ENCODE data around the gene LRRFIP1. TPM values are rescaled to one million over a fixed set of nuclear protein-coding genes. Genes with fewer than 3 reads are reported as not detected.
"Not testable (repeated sequence)": the region's sequence is repeated elsewhere in the genome, so short reads cannot be mapped to it uniquely, and the experiment has no call there.

Gene LRRFIP1
- total RNA-seq, 1 donor from 2014 or later = 91.5 TPM

DNA sequence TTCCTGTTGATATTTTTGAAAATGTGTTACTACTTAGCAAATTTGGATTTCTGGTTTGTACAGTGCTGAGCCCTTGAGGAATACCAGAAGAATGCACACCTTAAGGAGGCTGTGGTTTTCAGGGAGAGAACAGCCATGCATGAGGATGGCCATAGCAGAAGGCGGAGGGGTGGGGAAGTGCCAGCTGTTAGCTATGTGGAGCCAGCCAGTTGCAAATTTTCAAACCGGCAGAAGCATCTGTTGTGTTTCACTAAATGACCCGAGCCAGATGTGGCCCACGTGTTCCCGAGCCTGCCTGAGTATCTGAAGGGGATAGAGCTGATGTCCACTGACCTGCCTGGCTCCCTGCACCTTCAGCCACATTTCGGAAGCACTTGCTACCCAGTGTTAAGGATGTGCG lies 154.8 kb downstream of the LRRFIP1 start:
- Mint-ChIP-seq H3K36me3 (ENCODE audit: low read depth) (peaks cover 51% of the 10 kb centered on the region), H3K4me1 (ENCODE audit: low read depth) (no peaks in the 10 kb centered on the region), H3K9me3 (ENCODE audit: low read depth) (peaks cover 12% of the 10 kb centered on the region), H3K4me3 (ENCODE audit: unreplicated experiment) (no peak overlapping the region), H3K27me3 (ENCODE audit: low read depth) (no peaks in the 10 kb centered on the region), H3K27ac (ENCODE audit: unreplicated experiment) (no peak overlapping the region)
- TF ChIP-seq, protein P1, sequence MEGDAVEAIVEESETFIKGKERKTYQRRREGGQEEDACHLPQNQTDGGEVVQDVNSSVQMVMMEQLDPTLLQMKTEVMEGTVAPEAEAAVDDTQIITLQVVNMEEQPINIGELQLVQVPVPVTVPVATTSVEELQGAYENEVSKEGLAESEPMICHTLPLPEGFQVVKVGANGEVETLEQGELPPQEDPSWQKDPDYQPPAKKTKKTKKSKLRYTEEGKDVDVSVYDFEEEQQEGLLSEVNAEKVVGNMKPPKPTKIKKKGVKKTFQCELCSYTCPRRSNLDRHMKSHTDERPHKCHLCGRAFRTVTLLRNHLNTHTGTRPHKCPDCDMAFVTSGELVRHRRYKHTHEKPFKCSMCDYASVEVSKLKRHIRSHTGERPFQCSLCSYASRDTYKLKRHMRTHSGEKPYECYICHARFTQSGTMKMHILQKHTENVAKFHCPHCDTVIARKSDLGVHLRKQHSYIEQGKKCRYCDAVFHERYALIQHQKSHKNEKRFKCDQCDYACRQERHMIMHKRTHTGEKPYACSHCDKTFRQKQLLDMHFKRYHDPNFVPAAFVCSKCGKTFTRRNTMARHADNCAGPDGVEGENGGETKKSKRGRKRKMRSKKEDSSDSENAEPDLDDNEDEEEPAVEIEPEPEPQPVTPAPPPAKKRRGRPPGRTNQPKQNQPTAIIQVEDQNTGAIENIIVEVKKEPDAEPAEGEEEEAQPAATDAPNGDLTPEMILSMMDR (IDR thresholded peaks at IDR 0.05) = no peak
- no peak for DNase-seq (ENCODE audit: low spot score)

DNA sequence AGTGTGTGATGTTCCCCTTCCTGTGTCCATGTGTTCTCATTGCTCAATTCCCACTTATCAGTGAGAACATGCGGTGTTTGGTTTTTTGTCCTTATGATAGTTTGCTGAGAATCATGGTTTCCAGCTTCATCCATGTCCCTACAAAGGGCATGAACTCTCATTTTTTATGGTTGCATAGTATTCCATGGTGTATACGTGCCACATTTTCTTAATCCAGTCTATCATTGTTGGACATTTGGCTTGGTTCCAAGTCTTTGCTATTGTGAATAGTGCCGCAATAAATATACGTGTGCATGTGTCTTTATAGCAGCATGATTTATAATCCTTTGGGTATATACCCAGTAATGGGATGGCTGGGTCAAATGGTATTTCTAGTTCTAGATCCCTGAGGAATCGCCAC lies 156.3 kb downstream of the LRRFIP1 start:
- Mint-ChIP-seq H3K9me3 (ENCODE audit: low read depth) (peaks cover 17% of the 10 kb centered on the region), H3K36me3 (ENCODE audit: low read depth) (peaks cover 46% of the 10 kb centered on the region)
- H3K27me3 Mint-ChIP-seq (ENCODE audit: low read depth) = not testable (repeated sequence)

DNA sequence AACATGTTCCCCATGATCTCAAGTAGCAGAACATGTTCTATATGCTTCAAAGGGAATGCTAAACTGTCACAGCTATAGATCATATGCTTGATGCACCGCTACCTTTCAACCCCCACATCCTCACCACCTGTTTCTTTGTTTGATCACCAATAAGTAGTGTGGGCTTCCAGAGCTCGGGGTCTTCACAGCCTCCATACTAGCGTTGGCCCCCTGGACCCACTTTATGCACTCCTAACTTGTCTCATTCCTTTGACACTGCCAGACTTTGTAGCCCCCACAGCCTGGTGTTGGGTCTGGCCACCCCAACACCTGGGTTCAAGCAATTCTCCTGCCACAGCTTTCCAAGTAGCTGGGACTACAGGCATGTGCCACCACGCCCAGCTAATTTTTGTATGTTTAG lies 159.5 kb downstream of the LRRFIP1 start:
- Mint-ChIP-seq H3K4me3 (ENCODE audit: unreplicated experiment) (no peak overlapping the region), H3K9me3 (ENCODE audit: low read depth) (peaks cover 17% of the 10 kb centered on the region), H3K4me1 (ENCODE audit: low read depth) (no peaks in the 10 kb centered on the region), H3K27me3 (ENCODE audit: low read depth) (no peaks in the 10 kb centered on the region), H3K36me3 (ENCODE audit: low read depth) (peaks cover 30% of the 10 kb centered on the region), H3K27ac (ENCODE audit: unreplicated experiment) (no peak overlapping the region)
- no peak for DNase-seq (ENCODE audit: low spot score)
- TF ChIP-seq, protein P1 (IDR thresholded peaks at IDR 0.05) = no peak

More for the DNA sequence above, 156.3 kb downstream of the LRRFIP1 start:
- not testable (repeated sequence) for H3K27ac Mint-ChIP-seq (ENCODE audit: unreplicated experiment); DNase-seq (ENCODE audit: low spot score); H3K4me3 Mint-ChIP-seq (ENCODE audit: unreplicated experiment); H3K4me1 Mint-ChIP-seq (ENCODE audit: low read depth)

DNA sequence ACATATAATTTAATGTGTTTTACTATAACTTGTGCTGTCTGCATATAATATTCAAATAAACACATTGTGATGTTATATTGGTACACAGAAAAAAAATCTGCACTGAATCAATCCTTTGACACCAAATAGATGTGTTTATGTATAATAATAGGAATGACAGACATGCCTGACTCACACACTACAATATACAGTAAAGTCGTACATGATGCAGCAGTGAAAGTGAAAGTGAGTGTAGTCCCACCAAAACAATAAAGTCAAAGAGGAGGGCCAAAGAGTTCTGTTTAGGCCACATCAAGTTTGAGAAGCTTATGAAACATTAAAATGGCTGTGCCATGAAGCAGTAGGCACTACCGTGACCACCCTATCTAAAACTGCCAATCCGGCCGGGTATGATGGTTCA lies 163.0 kb downstream of the LRRFIP1 start:
- Mint-ChIP-seq H3K9me3 (ENCODE audit: low read depth) (peaks cover 17% of the 10 kb centered on the region), H3K27ac (ENCODE audit: unreplicated experiment) (no peak overlapping the region), H3K27me3 (ENCODE audit: low read depth) (no peaks in the 10 kb centered on the region), H3K4me3 (ENCODE audit: unreplicated experiment) (no peak overlapping the region), H3K4me1 (ENCODE audit: low read depth) (no peaks in the 10 kb centered on the region), H3K36me3 (ENCODE audit: low read depth) (peaks cover 15% of the 10 kb centered on the region)
- DNase-seq (ENCODE audit: low spot score) = no peak
- TF ChIP-seq, protein P1 (IDR thresholded peaks at IDR 0.05) = no peak

DNA sequence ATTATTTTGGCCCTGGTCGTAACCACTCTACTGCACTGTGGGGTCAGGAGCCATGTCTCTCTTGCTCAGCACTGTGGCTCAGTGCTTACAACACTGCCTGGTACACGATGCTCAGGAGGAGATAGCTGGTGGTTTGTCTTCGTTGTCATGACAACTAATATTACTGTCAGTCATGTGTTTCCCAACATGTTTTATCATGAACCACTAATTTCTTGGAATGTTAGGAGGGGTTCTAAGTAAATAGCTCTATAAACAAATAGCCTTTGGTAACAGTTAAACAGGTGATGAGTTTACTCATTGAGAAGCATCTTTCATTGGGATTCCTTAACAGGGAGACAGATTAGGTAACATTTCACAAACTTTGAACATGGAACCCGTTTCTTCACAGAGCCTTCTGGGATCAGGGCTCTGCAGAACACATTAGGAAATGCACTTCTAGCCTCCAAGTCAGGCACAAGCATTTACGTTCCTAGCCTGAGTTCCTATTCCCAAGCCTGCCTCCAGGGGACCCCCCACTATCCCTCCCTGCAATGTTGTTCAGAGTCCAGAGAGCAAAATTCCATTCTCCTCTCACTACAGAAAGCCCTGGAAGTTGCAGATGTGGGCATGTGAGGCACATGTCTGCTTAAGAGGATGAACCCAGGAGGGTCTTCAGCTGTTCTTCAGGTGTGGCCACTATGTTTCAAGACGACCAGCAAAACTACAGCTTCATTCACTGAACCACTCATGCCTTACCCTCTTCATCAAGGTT lies 164.8 kb downstream of the LRRFIP1 start:
- TF ChIP-seq, protein P1 (IDR thresholded peaks at IDR 0.05) = peak; percentile 32
- peaks cover 5% of the 10 kb centered on the region for H3K9me3 Mint-ChIP-seq (ENCODE audit: low read depth)
- no peak overlapping the region for H3K4me3 Mint-ChIP-seq (ENCODE audit: unreplicated experiment)
- no peaks in the 10 kb centered on the region for H3K4me1 Mint-ChIP-seq (ENCODE audit: low read depth)
- H3K27me3 Mint-ChIP-seq (ENCODE audit: low read depth) = no peaks in the 10 kb centered on the region
- no peak for DNase-seq (ENCODE audit: low spot score)
- H3K36me3 Mint-ChIP-seq (ENCODE audit: low read depth) = peaks cover 5% of the 10 kb centered on the region
- H3K27ac Mint-ChIP-seq (ENCODE audit: unreplicated experiment) = no peak overlapping the region

DNA sequence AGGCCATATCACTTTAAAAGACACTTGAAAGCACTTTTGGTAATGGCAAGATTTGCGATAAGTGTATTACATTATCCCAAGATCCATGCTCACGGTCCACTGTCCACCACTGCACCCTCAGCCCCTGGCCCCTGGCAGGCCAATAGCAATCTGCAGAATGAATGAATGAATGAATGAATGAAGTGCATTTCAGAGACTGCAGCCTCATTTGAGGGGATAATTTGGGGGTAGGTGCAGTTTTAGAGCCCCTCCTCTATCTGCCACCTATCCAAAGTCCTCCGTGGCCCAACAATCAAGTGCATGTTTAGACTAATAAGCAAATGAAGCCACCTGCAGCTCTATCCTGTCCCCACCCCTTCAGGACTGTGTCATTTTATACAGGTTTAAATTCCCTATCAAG lies 169.9 kb downstream of the LRRFIP1 start:
- Mint-ChIP-seq H3K4me3 (ENCODE audit: unreplicated experiment) (no peak overlapping the region), H3K27me3 (ENCODE audit: low read depth) (no peaks in the 10 kb centered on the region), H3K4me1 (ENCODE audit: low read depth) (no peaks in the 10 kb centered on the region), H3K27ac (ENCODE audit: unreplicated experiment) (no peak overlapping the region), H3K36me3 (ENCODE audit: low read depth) (peaks cover 6% of the 10 kb centered on the region), H3K9me3 (ENCODE audit: low read depth) (peaks cover 12% of the 10 kb centered on the region)
- DNase-seq (ENCODE audit: low spot score) = no peak
- TF ChIP-seq, protein P1 (IDR thresholded peaks at IDR 0.05) = no peak
